ENCODE measurements around the gene MPZL1.

GRCh38 chr1:167839009-167839408 is 117.2 kb downstream of the MPZL1 start:
- TF ChIP-seq CTCF (IDR thresholded peaks at IDR 0.05) (no peak), NR3C1 (IDR thresholded peaks at IDR 0.05) (no peak), USF2 (IDR thresholded peaks at IDR 0.05) (no peak), MAX (IDR thresholded peaks at IDR 0.05) (no peak)

All from A549 (cell line).